HEK293 (cell line): Measurements from ENCODE around the gene ZNF217.

Experiments used
- BCL11B ChIP-seq: fragments of 450-650 bp; formaldehyde crosslinking; IDR thresholded peaks from 2 replicates; pipeline ENCODE4 v1.5.1; 2016; ENCODE audit warnings: low read depth, missing biosample characterization, missing genetic modification characterization
- ZBTB8A ChIP-seq: fragments of 450-650 bp; formaldehyde crosslinking; IDR thresholded peaks from 2 replicates; pipeline ENCODE4 v1.5.1; 2016; ENCODE audit warnings: missing biosample characterization, missing genetic modification characterization
- ZNF132 ChIP-seq: fragments of 450-650 bp; formaldehyde crosslinking; IDR thresholded peaks from 2 replicates; pipeline ENCODE4 v1.5.1; 2017; ENCODE audit warnings: missing biosample characterization, missing genetic modification characterization, borderline replicate concordance
- ZNF155 ChIP-seq: fragments of 450-650 bp; formaldehyde crosslinking; IDR thresholded peaks from 2 replicates; pipeline ENCODE4 v1.5.1; 2016; ENCODE audit warnings: missing biosample characterization, missing genetic modification characterization
- ZNF157 ChIP-seq: fragments of 450-650 bp; formaldehyde crosslinking; IDR thresholded peaks from 2 replicates; pipeline ENCODE4 v1.5.1; 2016; ENCODE audit warnings: missing biosample characterization, missing genetic modification characterization
- ZNF174 ChIP-seq: fragments of 450-650 bp; formaldehyde crosslinking; IDR thresholded peaks from 2 replicates; pipeline ENCODE4 v1.5.0; 2017; ENCODE audit warnings: missing biosample characterization, mild to moderate bottlenecking, missing genetic modification characterization
- ZNF23 ChIP-seq: fragments of 450-650 bp; formaldehyde crosslinking; IDR thresholded peaks from 2 replicates; pipeline ENCODE4 v1.5.1; 2016; ENCODE audit warnings: missing biosample characterization, missing genetic modification characterization, borderline replicate concordance
- ZNF350 ChIP-seq: fragments of 450-650 bp; formaldehyde crosslinking; IDR thresholded peaks from 2 replicates; pipeline ENCODE4 v1.5.0; 2017; ENCODE audit warnings: missing biosample characterization, mild to moderate bottlenecking, missing genetic modification characterization
- ZNF391 ChIP-seq: fragments of 450-650 bp; formaldehyde crosslinking; IDR thresholded peaks from 2 replicates; pipeline ENCODE4 v1.5.1; 2016; ENCODE audit warnings: low read depth, missing biosample characterization, missing genetic modification characterization, borderline replicate concordance
- ZNF510 ChIP-seq: fragments of 450-650 bp; formaldehyde crosslinking; IDR thresholded peaks from 2 replicates; pipeline ENCODE4 v1.5.1; 2018; ENCODE audit warnings: mild to moderate bottlenecking, missing genetic modification characterization, missing biosample characterization; ENCODE audit not compliant: insufficient replicate concordance
- ZNF549 ChIP-seq: fragments of 450-650 bp; IDR thresholded peaks from 2 replicates; pipeline ENCODE4 v1.5.1; 2018; ENCODE audit warnings: missing biosample characterization, missing genetic modification characterization, mild to moderate bottlenecking, inconsistent platforms, moderate library complexity
- ZNF701 ChIP-seq: fragments of 450-650 bp; formaldehyde crosslinking; IDR thresholded peaks from 2 replicates; pipeline ENCODE4 v1.5.1; 2016; ENCODE audit warnings: missing biosample characterization, missing genetic modification characterization
- ZNF76 ChIP-seq: fragments of 450-650 bp; formaldehyde crosslinking; IDR thresholded peaks from 2 replicates; pipeline ENCODE4; 2016; ENCODE audit warnings: low read depth, missing biosample characterization, missing genetic modification characterization, borderline replicate concordance
- ZNF768 ChIP-seq: fragments of 450-650 bp; formaldehyde crosslinking; IDR thresholded peaks from 2 replicates; pipeline ENCODE4 v1.5.1; 2018; ENCODE audit warnings: missing biosample characterization, mild to moderate bottlenecking, missing genetic modification characterization
- ZXDB ChIP-seq: fragments of 450-650 bp; formaldehyde crosslinking; IDR thresholded peaks from 2 replicates; pipeline ENCODE4 v1.5.1; 2016; ENCODE audit warnings: missing biosample characterization, missing genetic modification characterization
- TF ChIP-seq, protein P1 (sequence below): fragments of 450-650 bp; formaldehyde crosslinking; conservative IDR thresholded peaks from 2 replicates; pipeline ENCODE4 v1.5.1; 2016; ENCODE audit warnings: low read depth, missing biosample characterization, missing genetic modification characterization
- TF ChIP-seq, protein P2 (sequence below): fragments of 450-650 bp; formaldehyde crosslinking; IDR thresholded peaks from 2 replicates; pipeline ENCODE4 v1.5.1; 2016; ENCODE audit warnings: missing biosample characterization, missing genetic modification characterization
- TF ChIP-seq, protein P3 (sequence below): fragments of 450-650 bp; formaldehyde crosslinking; IDR thresholded peaks from 2 replicates; pipeline ENCODE4 v1.5.1; 2016; ENCODE audit warnings: missing biosample characterization, missing genetic modification characterization
- TF ChIP-seq, protein P4 (sequence below): fragments of 450-650 bp; formaldehyde crosslinking; IDR thresholded peaks from 2 replicates; pipeline ENCODE4 v1.5.1; 2017; ENCODE audit warnings: missing biosample characterization, missing genetic modification characterization
- TF ChIP-seq, protein P5 (sequence below): fragments of 450-650 bp; formaldehyde crosslinking; IDR thresholded peaks from 2 replicates; pipeline ENCODE4 v1.5.1; 2016; ENCODE audit warnings: missing biosample characterization, missing genetic modification characterization
- TF ChIP-seq, protein P6 (sequence below): fragments of 450-650 bp; formaldehyde crosslinking; IDR thresholded peaks from 2 replicates; pipeline ENCODE4 v1.5.1; 2016; ENCODE audit warnings: missing biosample characterization, missing genetic modification characterization
- TF ChIP-seq, protein P7 (sequence below): fragments of 450-650 bp; formaldehyde crosslinking; IDR thresholded peaks from 2 replicates; pipeline ENCODE4 v1.5.1; 2016; ENCODE audit warnings: missing biosample characterization, missing genetic modification characterization

Gene ZNF217

DNA sequence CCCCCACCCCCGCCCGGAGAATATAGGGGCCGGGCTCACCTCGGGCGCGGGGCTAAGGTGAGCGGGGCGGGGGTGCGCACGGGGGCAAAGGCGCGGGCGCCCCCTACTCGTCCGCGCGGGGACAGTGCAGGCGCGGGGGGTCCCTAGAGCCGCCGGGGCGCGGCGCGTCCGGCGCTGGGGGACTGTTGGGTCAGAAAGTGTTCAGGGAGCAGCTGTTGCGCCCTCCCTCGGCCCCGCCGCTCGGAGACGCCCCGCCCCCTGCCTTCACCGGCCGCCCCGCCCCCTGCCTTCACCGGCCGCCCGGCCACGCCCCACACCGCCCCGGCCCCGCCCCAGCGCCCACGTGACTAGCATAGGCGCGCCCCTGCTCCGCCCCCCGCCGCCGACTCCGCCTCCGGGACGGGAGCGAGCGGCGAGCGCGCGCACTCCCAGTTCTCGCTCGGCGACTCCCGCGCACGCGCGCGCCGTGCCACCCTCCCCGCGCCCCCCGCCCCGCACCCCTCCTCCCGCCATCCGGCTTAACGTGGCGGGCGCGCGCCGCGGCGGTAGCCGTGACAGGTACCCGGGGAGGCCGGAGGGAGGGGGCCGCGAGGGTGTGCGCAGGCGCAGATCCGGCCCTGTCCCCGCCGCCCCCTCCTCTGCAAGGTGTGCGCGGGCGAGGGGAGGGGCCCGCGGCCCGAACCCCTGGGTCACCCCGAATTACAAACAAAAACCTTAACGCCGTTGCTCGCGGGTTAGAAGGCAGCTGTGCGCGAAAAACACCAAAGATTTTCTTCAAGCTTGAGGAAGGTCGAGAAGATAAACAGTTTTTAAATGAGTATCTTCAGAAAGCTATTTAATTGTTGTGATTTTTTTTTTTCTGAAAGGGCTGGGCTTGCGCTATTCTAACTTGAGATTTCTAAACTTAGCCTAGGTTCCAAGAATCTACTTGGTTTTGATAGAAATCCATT lies 704 bp upstream of the ZNF217 start (continued):
- TF ChIP-seq ZNF157 (tag by site-specific recombination) (no peak), ZNF155 (tag by site-specific recombination) (no peak), ZNF76 (tag by site-specific recombination) (no peak; the same call in 1 of the 2 replicates), ZXDB (tag by site-specific recombination) (peak; percentile 72), ZNF23 (no peak), ZNF510 (tag by site-specific recombination) (no peak), ZBTB8A (peak; percentile 49), ZNF768 (tag by site-specific recombination) (no peak), ZNF132 (tag by site-specific recombination) (no peak), ZNF391 (tag by site-specific recombination) (no peak), ZNF549 (tag by site-specific recombination) (no peak), BCL11B (tag by site-specific recombination) (no peak), ZNF701 (tag by site-specific recombination) (no peak), ZNF350 (tag by site-specific recombination) (no peak), ZNF174 (no peak)
- TF ChIP-seq, protein P1, sequence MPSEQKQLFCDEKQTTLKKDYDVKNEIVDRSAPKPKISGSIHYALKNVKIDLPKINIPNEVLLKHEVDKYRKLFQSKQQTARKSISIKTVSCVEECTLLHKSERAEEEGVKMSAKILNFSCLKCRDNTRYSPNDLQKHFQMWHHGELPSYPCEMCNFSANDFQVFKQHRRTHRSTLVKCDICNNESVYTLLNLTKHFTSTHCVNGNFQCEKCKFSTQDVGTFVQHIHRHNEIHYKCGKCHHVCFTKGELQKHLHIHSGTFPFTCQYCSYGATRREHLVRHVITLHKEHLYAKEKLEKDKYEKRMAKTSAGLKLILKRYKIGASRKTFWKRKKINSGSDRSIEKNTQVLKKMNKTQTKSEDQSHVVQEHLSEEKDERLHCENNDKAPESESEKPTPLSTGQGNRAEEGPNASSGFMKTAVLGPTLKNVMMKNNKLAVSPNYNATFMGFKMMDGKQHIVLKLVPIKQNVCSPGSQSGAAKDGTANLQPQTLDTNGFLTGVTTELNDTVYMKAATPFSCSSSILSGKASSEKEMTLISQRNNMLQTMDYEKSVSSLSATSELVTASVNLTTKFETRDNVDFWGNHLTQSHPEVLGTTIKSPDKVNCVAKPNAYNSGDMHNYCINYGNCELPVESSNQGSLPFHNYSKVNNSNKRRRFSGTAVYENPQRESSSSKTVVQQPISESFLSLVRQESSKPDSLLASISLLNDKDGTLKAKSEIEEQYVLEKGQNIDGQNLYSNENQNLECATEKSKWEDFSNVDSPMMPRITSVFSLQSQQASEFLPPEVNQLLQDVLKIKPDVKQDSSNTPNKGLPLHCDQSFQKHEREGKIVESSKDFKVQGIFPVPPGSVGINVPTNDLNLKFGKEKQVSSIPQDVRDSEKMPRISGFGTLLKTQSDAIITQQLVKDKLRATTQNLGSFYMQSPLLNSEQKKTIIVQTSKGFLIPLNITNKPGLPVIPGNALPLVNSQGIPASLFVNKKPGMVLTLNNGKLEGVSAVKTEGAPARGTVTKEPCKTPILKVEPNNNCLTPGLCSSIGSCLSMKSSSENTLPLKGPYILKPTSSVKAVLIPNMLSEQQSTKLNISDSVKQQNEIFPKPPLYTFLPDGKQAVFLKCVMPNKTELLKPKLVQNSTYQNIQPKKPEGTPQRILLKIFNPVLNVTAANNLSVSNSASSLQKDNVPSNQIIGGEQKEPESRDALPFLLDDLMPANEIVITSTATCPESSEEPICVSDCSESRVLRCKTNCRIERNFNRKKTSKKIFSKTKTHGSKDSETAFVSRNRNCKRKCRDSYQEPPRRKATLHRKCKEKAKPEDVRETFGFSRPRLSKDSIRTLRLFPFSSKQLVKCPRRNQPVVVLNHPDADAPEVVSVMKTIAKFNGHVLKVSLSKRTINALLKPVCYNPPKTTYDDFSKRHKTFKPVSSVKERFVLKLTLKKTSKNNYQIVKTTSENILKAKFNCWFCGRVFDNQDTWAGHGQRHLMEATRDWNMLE (tag by site-specific recombination) = no peak
- TF ChIP-seq, protein P2, sequence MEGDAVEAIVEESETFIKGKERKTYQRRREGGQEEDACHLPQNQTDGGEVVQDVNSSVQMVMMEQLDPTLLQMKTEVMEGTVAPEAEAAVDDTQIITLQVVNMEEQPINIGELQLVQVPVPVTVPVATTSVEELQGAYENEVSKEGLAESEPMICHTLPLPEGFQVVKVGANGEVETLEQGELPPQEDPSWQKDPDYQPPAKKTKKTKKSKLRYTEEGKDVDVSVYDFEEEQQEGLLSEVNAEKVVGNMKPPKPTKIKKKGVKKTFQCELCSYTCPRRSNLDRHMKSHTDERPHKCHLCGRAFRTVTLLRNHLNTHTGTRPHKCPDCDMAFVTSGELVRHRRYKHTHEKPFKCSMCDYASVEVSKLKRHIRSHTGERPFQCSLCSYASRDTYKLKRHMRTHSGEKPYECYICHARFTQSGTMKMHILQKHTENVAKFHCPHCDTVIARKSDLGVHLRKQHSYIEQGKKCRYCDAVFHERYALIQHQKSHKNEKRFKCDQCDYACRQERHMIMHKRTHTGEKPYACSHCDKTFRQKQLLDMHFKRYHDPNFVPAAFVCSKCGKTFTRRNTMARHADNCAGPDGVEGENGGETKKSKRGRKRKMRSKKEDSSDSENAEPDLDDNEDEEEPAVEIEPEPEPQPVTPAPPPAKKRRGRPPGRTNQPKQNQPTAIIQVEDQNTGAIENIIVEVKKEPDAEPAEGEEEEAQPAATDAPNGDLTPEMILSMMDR = peak; percentile 19; the same call in 1 of the 2 replicates
- TF ChIP-seq, protein P3, sequence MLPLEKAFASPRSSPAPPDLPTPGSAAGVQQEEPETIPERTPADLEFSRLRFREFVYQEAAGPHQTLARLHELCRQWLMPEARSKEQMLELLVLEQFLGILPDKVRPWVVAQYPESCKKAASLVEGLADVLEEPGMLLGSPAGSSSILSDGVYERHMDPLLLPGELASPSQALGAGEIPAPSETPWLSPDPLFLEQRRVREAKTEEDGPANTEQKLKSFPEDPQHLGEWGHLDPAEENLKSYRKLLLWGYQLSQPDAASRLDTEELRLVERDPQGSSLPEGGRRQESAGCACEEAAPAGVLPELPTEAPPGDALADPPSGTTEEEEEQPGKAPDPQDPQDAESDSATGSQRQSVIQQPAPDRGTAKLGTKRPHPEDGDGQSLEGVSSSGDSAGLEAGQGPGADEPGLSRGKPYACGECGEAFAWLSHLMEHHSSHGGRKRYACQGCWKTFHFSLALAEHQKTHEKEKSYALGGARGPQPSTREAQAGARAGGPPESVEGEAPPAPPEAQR = no peak
- TF ChIP-seq, protein P4, sequence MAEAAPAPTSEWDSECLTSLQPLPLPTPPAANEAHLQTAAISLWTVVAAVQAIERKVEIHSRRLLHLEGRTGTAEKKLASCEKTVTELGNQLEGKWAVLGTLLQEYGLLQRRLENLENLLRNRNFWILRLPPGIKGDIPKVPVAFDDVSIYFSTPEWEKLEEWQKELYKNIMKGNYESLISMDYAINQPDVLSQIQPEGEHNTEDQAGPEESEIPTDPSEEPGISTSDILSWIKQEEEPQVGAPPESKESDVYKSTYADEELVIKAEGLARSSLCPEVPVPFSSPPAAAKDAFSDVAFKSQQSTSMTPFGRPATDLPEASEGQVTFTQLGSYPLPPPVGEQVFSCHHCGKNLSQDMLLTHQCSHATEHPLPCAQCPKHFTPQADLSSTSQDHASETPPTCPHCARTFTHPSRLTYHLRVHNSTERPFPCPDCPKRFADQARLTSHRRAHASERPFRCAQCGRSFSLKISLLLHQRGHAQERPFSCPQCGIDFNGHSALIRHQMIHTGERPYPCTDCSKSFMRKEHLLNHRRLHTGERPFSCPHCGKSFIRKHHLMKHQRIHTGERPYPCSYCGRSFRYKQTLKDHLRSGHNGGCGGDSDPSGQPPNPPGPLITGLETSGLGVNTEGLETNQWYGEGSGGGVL (tag by site-specific recombination) = peak; percentile 18; the same call in 1 of the 2 replicates
- TF ChIP-seq, protein P5, sequence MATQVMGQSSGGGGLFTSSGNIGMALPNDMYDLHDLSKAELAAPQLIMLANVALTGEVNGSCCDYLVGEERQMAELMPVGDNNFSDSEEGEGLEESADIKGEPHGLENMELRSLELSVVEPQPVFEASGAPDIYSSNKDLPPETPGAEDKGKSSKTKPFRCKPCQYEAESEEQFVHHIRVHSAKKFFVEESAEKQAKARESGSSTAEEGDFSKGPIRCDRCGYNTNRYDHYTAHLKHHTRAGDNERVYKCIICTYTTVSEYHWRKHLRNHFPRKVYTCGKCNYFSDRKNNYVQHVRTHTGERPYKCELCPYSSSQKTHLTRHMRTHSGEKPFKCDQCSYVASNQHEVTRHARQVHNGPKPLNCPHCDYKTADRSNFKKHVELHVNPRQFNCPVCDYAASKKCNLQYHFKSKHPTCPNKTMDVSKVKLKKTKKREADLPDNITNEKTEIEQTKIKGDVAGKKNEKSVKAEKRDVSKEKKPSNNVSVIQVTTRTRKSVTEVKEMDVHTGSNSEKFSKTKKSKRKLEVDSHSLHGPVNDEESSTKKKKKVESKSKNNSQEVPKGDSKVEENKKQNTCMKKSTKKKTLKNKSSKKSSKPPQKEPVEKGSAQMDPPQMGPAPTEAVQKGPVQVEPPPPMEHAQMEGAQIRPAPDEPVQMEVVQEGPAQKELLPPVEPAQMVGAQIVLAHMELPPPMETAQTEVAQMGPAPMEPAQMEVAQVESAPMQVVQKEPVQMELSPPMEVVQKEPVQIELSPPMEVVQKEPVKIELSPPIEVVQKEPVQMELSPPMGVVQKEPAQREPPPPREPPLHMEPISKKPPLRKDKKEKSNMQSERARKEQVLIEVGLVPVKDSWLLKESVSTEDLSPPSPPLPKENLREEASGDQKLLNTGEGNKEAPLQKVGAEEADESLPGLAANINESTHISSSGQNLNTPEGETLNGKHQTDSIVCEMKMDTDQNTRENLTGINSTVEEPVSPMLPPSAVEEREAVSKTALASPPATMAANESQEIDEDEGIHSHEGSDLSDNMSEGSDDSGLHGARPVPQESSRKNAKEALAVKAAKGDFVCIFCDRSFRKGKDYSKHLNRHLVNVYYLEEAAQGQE (tag by site-specific recombination) = no peak
- TF ChIP-seq, protein P6, sequence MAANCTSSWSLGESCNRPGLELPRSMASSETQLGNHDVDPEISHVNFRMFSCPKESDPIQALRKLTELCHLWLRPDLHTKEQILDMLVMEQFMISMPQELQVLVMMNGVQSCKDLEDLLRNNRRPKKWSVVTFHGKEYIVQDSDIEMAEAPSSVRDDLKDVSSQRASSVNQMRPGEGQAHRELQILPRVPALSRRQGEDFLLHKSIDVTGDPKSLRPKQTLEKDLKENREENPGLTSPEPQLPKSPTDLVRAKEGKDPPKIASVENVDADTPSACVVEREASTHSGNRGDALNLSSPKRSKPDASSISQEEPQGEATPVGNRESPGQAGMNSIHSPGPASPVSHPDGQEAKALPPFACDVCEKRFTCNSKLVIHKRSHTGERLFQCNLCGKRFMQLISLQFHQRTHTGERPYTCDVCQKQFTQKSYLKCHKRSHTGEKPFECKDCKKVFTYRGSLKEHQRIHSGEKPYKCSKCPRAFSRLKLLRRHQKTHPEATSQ = no peak
- TF ChIP-seq, protein P7, sequence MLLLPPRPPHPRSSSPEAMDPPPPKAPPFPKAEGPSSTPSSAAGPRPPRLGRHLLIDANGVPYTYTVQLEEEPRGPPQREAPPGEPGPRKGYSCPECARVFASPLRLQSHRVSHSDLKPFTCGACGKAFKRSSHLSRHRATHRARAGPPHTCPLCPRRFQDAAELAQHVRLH = no peak
